GM15510 (cell line): ENCODE measurements around the gene CNTNAP2.

Source experiments
- POLR2A ChIP-seq: IDR thresholded peaks from 3 replicates; pipeline ENCODE4 v1.6.1; 2011; ENCODE audit warnings: borderline replicate concordance; ENCODE audit not compliant: insufficient read length; ENCODE audit errors: extremely low read depth

Gene CNTNAP2

GRCh38 chr7:146116521-146117222, at the start of gene CNTNAP2:
TSS of gene CNTNAP2 (plus strand) at chr7:146116801. CDS start at chr7:146116877, 76 bp downstream.
- TF ChIP-seq POLR2A = no peak

- no peak for TF ChIP-seq POLR2A
Measured at GRCh38 chr7:146067880-146068279, 48.7 kb upstream of the CNTNAP2 start.

GRCh38 chr7:146074195-146074765, 42.3 kb upstream of the CNTNAP2 start:
- no peak for TF ChIP-seq POLR2A

GRCh38 chr7:146076344-146076743, 40.3 kb upstream of the CNTNAP2 start:
- no peak for TF ChIP-seq POLR2A

- TF ChIP-seq POLR2A = no peak
Measured at GRCh38 chr7:146084086-146084485, 32.5 kb upstream of the CNTNAP2 start.

GRCh38 chr7:146090023-146090645, 26.5 kb upstream of the CNTNAP2 start:
- no peak for TF ChIP-seq POLR2A

- TF ChIP-seq POLR2A = no peak
Measured at GRCh38 chr7:146094356-146094755, 22.2 kb upstream of the CNTNAP2 start.

- TF ChIP-seq POLR2A = no peak
Measured at GRCh38 chr7:146096994-146097393, 19.6 kb upstream of the CNTNAP2 start.

- no peak for TF ChIP-seq POLR2A
Measured at GRCh38 chr7:146106319-146106718, 10.3 kb upstream of the CNTNAP2 start.

GRCh38 chr7:146112755-146113154, 3.8 kb upstream of the CNTNAP2 start:
- no peak for TF ChIP-seq POLR2A

- no peak for TF ChIP-seq POLR2A
Measured at GRCh38 chr7:146115548-146115850, 1.1 kb upstream of the CNTNAP2 start.

- no peak for TF ChIP-seq POLR2A
Measured at GRCh38 chr7:146115851-146116520, 615 bp upstream of the CNTNAP2 start.

- no peak for TF ChIP-seq POLR2A
Measured at GRCh38 chr7:146117576-146117975, 975 bp downstream of the CNTNAP2 start.

- TF ChIP-seq POLR2A = no peak
Measured at GRCh38 chr7:146119002-146119401, 2.4 kb downstream of the CNTNAP2 start.

- TF ChIP-seq POLR2A = no peak
Measured at GRCh38 chr7:146123715-146124114, 7.1 kb downstream of the CNTNAP2 start.
